ENCODE results near the gene CEP43.

- no peak for TF ChIP-seq CTCF (IDR thresholded peaks at IDR 0.05)
- no peak for TF ChIP-seq POLR2A (IDR thresholded peaks at IDR 0.05)
These were observed 28.1 kb downstream of the CEP43 start for GRCh38 chr6:167027308-167027707.
